HG02852 (cell line): ENCODE results near the gene NUP50.
A peak's percentile ranks its signal among the peaks of the same experiment; 100 is the strongest.

Experiments used
- ATAC-seq: cut with Tn5 transposase; IDR thresholded peaks from one replicate; pipeline ENCODE4 v1.9.1; 2021; ENCODE audit warnings: mild to moderate bottlenecking, moderate library complexity; ENCODE audit not compliant: unreplicated experiment

NUP50 gene

GRCh38 chr22:45208696-45208992, 44.9 kb downstream of the NUP50 start:
- ATAC-seq: no peak

DNA sequence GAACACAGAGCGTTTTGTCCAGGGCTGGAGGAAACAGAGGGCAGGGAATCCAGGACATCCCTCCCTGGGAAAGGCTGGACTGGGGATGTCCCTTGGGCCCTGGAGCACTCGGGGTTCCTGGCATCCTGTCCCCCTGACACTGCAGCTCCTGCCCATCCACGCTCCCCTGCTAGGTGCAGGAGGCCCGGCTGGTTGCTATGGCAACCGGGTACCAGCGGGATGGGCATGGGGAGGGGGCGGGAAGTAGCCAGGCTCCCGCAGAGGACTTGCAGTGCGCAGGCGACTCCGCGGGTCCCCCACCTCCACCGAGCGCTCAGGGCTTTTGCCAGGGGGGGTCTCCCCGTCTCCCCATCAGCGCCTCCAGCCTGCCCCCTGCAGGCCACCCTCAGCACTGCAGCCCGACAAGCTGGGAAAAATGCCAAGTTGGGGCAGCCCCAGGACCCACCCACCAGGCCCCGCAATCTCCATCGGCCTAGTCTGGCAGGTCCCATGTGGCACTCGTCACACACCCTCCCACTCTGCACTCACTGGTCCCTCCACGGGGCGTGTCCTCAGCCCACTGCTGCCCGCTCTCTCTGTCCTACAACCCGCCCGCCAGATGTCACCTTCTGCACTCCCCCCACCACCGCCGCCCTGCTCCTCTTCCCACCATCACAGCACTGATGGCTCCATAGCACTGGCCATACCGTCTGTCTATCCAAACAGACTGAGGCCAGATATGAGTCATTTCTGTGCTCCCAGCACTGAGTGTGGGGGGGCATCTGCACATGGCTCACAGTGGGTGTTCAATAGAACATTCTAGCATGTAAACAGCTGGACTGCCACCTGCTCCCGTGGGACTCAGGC, 45.5 kb downstream of the NUP50 start:
- ATAC-seq: no peak

DNA sequence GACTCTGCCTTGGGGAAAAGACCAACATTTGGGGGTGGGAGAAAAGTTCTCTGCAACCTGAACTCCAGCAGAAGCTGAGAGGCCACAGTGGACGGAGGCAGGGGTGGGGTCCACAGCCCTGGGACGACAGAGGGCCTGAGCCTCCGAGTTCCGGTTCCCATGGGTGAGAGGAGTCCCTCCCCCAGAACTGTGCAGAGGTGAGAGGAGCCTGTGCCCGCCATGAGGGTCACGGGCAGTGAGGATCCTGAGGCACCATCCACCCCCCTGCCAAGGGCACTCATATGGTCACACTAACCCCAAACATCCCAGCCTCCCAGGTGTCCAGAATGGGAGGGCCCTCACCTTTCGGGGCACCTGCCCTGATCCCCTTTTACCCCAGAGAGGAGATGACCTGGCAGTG, 46.4 kb downstream of the NUP50 start:
- no peak for ATAC-seq

DNA sequence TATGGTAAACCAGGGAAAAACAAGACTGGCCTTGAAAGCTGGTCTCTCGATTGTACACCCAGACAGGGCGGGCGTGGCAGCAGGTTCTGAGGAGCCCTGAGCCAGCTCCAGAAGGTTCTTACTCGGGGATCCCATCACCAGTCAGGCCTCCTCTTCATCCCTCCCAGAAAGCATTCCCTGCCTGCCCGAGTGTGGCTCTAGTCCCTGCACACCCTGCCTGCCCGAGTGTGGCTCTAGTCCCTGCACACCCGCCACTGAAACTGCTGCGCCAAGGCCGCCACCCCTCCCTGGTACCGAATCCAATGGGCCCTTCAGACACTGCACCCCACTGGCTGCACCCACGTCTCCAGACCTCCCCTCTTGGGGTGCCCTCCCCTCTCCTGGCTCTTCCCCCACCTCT, 46.9 kb downstream of the NUP50 start:
- ATAC-seq: no peak

GRCh38 chr22:45210991-45211390, 47.3 kb downstream of the NUP50 start:
- no peak for ATAC-seq

DNA sequence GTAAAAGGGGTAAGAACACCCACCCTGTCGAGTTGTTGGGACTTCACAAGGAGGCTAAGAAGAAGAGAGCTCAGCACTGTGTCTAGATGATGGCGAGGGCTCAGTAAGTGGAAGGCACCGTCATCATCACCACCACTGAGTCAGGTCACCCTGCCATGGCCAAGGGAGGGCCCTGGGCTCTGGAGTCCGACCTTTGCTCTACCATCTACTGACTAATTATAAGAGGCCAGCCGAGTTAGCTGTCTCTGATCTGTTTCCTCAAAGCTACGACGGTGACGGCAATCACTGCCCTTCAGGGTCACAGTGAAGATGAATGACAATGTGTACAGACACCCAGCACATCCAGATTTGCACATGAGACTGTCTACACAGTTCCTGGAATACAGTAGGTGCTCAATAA, 47.7 kb downstream of the NUP50 start:
- no peak for ATAC-seq

- ATAC-seq: no peak
Observed at GRCh38 chr22:45211848-45212247, 48.1 kb downstream of the NUP50 start.

DNA sequence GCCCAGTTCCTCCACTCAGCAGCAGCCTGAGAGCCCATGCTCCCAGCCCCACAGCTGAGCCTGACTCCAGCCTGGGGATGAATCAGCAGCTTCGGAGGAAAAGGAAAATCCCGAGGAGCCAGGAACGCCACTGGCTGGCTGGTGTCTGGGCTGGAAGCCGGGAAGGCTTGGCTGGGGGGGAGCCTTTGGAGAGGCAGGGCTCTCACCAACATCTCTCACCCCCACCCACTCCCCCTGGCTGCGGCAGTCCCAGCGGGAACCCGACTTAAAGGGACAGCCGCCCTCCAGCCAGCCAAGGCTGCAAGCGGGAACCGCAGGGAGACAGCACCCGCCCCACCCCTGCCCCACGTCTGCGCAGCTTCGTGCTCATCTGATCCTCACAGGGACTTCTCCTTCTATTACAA, 48.6 kb downstream of the NUP50 start:
- no peak for ATAC-seq

- no peak for ATAC-seq
Observed at GRCh38 chr22:45212992-45213751, 49.4 kb downstream of the NUP50 start.

DNA sequence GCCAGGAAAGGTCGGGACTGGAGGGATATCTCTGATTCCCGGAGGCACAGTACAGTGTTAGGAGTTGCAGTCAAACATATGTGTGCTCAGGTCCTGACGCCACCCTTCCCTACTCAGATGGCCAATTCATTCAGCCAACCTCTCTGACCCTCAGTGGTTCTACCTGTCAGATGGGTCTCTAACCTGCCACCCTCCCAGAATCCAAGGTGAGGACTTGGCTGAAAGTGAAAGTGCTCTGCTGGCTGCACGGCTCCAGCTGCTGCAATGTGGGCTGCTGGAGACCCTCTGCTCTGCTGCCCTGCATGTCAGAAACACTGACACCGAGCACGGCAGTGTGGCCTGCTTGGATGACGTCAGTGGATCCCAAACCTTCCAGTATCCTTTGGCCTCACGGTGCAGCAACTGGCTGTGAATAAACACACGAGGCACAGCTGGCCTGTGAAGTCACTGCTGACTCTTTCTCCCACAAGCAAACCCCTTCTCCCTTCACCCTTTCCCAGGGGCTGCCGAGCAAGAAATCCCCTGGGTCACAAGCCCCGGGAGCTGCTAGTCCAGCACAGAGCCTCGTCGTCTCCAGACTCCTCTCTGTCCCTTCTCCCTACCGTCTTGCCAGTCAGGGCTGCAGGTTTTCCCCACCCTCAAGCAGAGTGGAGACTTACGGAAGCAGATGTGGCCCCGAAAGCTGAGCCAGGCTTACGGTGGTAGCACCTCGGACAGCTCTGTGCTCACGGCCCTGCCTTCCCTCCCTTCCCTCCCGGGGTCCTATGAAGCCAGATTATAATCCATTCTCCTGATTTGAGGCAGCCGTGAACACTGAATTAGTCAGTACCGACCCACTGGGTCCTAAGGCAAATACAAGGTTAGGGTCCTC, 52.6 kb downstream of the NUP50 start:
- ATAC-seq: no peak

DNA sequence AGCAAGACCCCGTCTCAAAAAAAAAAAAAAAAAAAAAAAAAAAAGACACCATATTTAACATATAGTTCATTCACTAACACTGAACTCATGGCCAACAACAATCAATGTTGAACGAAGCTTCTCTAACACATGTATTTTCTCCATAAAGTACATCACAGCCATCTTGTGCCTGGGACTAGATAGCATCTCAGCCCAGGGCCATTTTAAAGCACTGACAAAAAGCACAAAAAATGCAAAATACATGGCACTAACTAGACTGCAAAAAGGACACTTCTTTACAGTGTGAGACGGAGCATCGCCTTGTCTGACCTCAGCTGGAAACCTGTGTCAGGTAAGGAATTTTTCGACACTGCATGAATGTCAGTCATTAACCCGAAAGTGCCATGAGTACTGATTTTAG, 53.6 kb downstream of the NUP50 start:
- no peak for ATAC-seq

DNA sequence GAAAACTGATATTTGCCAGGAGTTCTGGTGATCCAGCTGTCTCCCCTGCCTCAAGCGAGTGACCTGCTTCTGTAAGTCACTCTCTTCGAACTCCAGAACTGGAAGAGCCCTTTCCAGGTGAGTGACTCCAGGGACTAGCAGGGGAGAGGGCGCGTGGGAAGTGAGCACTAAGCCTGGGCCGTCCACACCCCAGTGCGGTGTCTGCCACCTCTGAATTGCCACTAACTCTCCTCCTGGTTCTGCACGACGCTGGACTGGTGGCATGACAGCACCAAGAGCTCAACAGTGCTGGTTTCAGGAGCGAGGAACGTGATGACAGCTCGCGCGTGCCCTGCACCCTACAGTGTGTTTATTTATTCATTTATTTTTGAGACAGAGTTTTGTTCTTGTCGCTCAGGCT, 54.1 kb downstream of the NUP50 start:
- no peak for ATAC-seq

GRCh38 chr22:45218976-45219375, 55.3 kb downstream of the NUP50 start:
- ATAC-seq: peak; percentile 64

- no peak for ATAC-seq
Observed at GRCh38 chr22:45221201-45221600, 57.5 kb downstream of the NUP50 start.

- no peak for ATAC-seq
Observed at GRCh38 chr22:45223304-45224117, 59.8 kb downstream of the NUP50 start.

DNA sequence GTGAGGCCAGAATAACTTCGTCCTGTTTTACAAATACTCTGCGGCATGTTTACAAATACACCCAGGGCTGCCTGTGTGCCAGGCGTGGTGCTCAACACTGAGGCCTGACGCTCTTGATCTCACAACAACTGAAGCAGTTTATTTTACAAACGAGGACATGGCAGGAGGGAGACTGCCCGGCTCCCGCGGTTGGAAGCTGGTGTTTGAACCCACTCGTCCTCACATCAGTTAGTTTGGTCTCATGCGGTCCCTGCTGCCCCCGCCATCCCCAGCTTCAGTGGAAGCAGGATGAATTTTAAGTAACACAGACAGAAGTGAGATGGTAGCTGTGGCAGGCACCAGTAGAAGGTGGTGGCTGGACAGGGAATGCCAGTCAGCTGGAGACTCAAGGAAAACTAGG, 60.6 kb downstream of the NUP50 start:
- no peak for ATAC-seq

- ATAC-seq: no peak
Observed at GRCh38 chr22:45224988-45225731, 61.4 kb downstream of the NUP50 start.

DNA sequence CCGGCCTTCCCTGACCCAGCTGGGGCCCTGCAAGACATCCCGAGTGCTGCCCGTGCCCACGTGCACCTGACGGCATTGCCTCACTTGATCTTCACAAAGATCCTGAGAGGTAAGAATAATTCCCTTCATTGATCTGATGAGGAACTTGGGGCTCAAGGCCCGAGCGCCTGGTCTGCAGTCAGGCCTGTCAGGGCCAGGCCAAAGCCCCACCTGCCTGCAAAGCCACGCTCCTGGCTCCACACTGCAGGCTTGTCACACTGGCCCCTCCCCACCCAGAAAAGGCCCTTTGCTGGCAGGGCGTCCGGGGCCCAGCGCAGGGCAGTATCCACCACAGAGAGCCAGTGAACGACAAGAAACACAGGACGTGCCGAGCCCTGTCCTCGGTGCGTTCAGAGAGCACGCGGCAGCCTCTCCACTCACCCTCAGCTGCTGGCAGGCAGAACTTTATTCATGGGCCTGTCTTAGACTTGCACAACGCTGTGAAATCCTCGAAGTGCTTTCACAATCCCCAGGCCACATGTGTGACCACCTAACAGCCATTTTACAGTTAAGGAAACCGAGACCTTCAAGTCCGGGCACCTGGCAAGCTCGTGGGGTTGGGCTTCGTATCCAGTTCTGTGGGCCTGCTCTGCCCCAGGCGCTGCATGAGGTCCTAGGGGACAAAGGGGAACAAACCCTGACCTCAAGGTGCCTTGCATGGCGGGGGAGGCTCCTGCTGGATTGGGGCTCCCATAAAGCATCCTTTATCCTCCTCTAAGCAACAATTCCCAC, 62.2 kb downstream of the NUP50 start:
- no peak for ATAC-seq

- no peak for ATAC-seq
Observed at GRCh38 chr22:45226503-45227186, 62.9 kb downstream of the NUP50 start.
